Psoas muscle (tissue), 8 donors: ENCODE data around the gene TOM1L2. TPM values are rescaled to one million over a fixed set of nuclear protein-coding genes. Genes with fewer than 3 reads are reported as not detected.
A peak's percentile ranks its signal among the peaks of the same experiment; 100 is the strongest.

Experiments used
- ATAC-seq, 4 donors: fragments of 200-7000 bp; cut with Tn5 transposase; one replicate each; pipeline ENCODE4 v1.9.1; 2020; ENCODE audit warnings: moderate library complexity in 3 of 4, mild to moderate bottlenecking in 2 of 4
- DNase-seq, 2 donors: peaks; one replicate each; pipeline ENCODE4 v3.0.0-alpha.2; 2020
- H3K27ac ChIP-seq: fragments of 200-600 bp; one replicate; pipeline ENCODE4 v1.8.0; 2022
- H3K27me3 ChIP-seq, 3 donors: fragments of 200-600 bp in 1 of 3; one replicate each; pipeline versions ENCODE4 v1.6.1 to v1.8.0; 2013 to 2022; ENCODE audit warnings: low read length in 2 of 3, mild to moderate bottlenecking in 2 of 3, moderate library complexity in 1 of 3; ENCODE audit not compliant: insufficient read depth in 3 of 3
- H3K36me3 ChIP-seq, 2 donors: fragments of 200-600 bp in 1 of 2; one replicate each; pipeline versions ENCODE4 v1.6.1 to v1.8.0; 2013 to 2022; ENCODE audit warnings: low read depth in 1 of 2, mild to moderate bottlenecking in 1 of 2, moderate library complexity in 1 of 2; ENCODE audit not compliant: insufficient read depth in 1 of 2
- H3K4me1 ChIP-seq: fragments of 200-600 bp; one replicate; pipeline ENCODE4 v1.8.0; 2022
- H3K4me3 ChIP-seq: fragments of 200-600 bp; one replicate; pipeline ENCODE4 v1.8.0; 2022; ENCODE audit warnings: mild to moderate bottlenecking
- H3K9me3 ChIP-seq: fragments of 200-600 bp; one replicate; pipeline ENCODE4 v1.8.0; 2022
- CTCF ChIP-seq: fragments of 200-600 bp; IDR thresholded peaks from one replicate; pipeline ENCODE4 v1.8.0; 2022; ENCODE audit warnings: antibody characterized with exemption
- WGBS, 3 donors: extraction: QIAGEN DNeasy Blood & Tissue Kit; methylation state at CpG; one replicate each; pipeline versions ENCODE4 v1.1.6 to v1.1.7; 2013; 5-methylcytosine and 5-hydroxymethylcytosine counted together
- intact Hi-C, 2 donors: fragments of 100-400 bp; cut with DNase I; formaldehyde crosslinking; loops; one replicate each; pipeline versions ENCODE4 v1.11.0 to v1.14.2; 2022
- polyA plus RNA-seq, 3 donors: library from polyadenylated mRNA; stranded (reverse); fragments of 200-250 nt; gene quantifications; one replicate each; pipeline ENCODE4 v1.2.3, GENCODE V29; 2013
- total RNA-seq, 4 donors: library from RNA; stranded (reverse); fragmentation: NEBNext Ultra II Directional in 2 of 4; extraction: Animal tissue kit (Norgen Biotek cat#: 25700) in 2 of 4; gene quantifications; one replicate each; pipeline versions ENCODE4 v1.2.1 to v1.2.4, GENCODE V29; 2021 to 2023
- donor health status: healthy with polysubstance abuse.
- donor health status: DM: no; HTN: no; CAD: no; lungs with moderate emphysema.
- donor health status: Bipolar disorder and iron deficiency.
- donor health status: healthy.
- donor health status: DM: yes; HTN: yes; CAD: no.
- donor health status: DM: no; HTN: no; CAD: no.
- donor health status: DM: no; HTN: no; CAD: no.
- donor health status: DM: yes; HTN: yes; CAD: no.

TOM1L2 gene
- total and polyA plus RNA-seq, 7 donors = 13.3 to 89.8 (median 72.0) TPM

GRCh38 chr17:18011286-18011685 lies 39.1 kb upstream of the TOM1L2 start:
- no peak overlapping the region for H3K27ac ChIP-seq
- intact Hi-C loops = no loop called here
- no peaks in the 10 kb centered on the region for H3K27me3 ChIP-seq
- H3K4me3 ChIP-seq = no peak overlapping the region
- no peaks in the 10 kb centered on the region for H3K4me1 ChIP-seq
- ATAC-seq (no peak), DNase-seq (no peak)
- no peaks in the 10 kb centered on the region for H3K9me3 ChIP-seq
- TF ChIP-seq CTCF = no peak
- H3K36me3 ChIP-seq = peaks cover 0 to 57% of the 10 kb centered on the region in 2 donors
- WGBS, 3 donors = 94 to 95% (median 95%) methylated on average over 5 of the region's 5 CpGs

DNA sequence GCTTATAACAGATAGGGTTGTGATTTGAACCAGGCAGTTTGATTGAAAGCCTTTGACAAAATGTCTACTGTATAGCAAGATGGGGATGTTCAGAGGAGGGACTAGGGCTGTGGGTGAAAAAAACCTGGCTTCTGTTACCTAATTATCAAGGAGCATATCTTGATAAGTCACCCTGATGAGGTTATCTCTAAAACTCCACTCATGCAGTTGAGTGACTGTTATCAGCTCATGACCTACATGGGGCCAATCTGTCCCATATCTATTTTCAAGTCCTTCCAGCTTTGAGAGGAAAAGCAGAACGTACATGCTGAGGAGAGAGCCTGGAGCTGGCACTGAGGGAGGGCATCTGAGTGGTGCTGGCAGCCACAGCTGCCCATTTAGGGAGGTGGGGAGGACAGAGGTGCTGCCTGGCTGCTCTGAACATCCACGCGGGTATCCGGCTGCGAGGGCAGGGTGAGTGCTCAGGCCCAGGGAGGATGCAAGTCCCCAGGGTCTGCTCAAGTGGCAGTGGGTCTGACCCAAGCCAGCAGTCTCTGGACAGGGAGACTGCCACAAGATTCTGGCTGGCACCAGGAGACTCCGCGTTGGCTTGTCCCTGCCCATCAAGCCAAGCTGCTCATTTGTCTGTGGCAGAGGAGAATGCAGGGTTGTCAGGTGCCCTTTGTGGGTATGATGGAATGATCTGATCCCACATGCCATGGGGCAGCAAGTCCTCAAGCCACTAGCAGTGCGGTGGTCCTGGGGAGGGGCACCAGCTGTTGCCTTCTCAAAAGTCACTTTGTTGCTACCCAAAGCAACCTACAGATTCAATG lies 37.6 kb upstream of the TOM1L2 start:
- H3K4me1 ChIP-seq = peaks cover 10% of the 10 kb centered on the region
- H3K27me3 ChIP-seq = no peaks in the 10 kb centered on the region
- intact Hi-C loops = no loop called here
- DNase-seq (no peak), ATAC-seq (no peak)
- no peak for TF ChIP-seq CTCF
- 56 to 82% (median 68%) methylated on average over 8 of the region's 8 CpGs for WGBS, 3 donors
- no peak overlapping the region for H3K4me3 ChIP-seq
- H3K27ac ChIP-seq = no peak overlapping the region
- no peaks in the 10 kb centered on the region for H3K9me3 ChIP-seq
- peaks cover 0 to 47% of the 10 kb centered on the region in 2 donors for H3K36me3 ChIP-seq

- H3K4me3 ChIP-seq = no peak overlapping the region
- no peak overlapping the region for H3K27ac ChIP-seq
- no peaks in the 10 kb centered on the region for H3K27me3 ChIP-seq
- WGBS, 3 donors = 74 to 90% (median 87%) methylated on average over 5 of the region's 5 CpGs
- ATAC-seq = no peak
- no peaks in the 10 kb centered on the region for H3K9me3 ChIP-seq
- H3K4me1 ChIP-seq = peaks cover 17% of the 10 kb centered on the region
- H3K36me3 ChIP-seq = peaks cover 0 to 39% of the 10 kb centered on the region in 2 donors
- no peak for TF ChIP-seq CTCF
- no peak for DNase-seq
- intact Hi-C loops = no loop called here
These were observed 36.5 kb upstream of the TOM1L2 start for GRCh38 chr17:18008496-18009268.

GRCh38 chr17:18006495-18007239 lies 34.5 kb upstream of the TOM1L2 start:
- H3K4me3 ChIP-seq = no peak overlapping the region
- peaks cover 17% of the 10 kb centered on the region for H3K4me1 ChIP-seq
- 76 to 83% (median 82%) methylated on average over 26 to 31 of the region's 31 CpGs for WGBS, 3 donors
- no peak overlapping the region for H3K27ac ChIP-seq
- ATAC-seq = no peak
- TF ChIP-seq CTCF = no peak
- peaks cover 0 to 31% of the 10 kb centered on the region in 2 donors for H3K36me3 ChIP-seq
- intact Hi-C loops = no loop called here
- no peaks in the 10 kb centered on the region for H3K9me3 ChIP-seq
- peak in 1 of 2 donors; percentile 32 for DNase-seq
- no peaks in the 10 kb centered on the region for H3K27me3 ChIP-seq
